T-helper 2 cell treated with Interferon-gamma antibody and Interleukin-4, amounts not matched to agents 100 ng/mL and 5 ng/mL, for 36 hours (primary cell): ENCODE measurements around the gene CCDC192. TPM values are rescaled to one million over a fixed set of nuclear protein-coding genes. Genes with fewer than 3 reads are reported as not detected.
"Not testable (repeated sequence)": the region's sequence is repeated elsewhere in the genome, so short reads cannot be mapped to it uniquely, and the experiment has no call there.

Experiments
- intact Hi-C: fragments of 100-400 bp; cut with micrococcal nuclease; formaldehyde crosslinking; loops from one replicate; pipeline ENCODE4 v1.15.1; 2023
- total RNA-seq: library from RNA; stranded (reverse); gene quantifications from 2 replicates; pipeline ENCODE4 v1.2.3, GENCODE V29; 2022

CCDC192 gene
- total RNA-seq, 1 donor from 2014 or later: not detected

DNA sequence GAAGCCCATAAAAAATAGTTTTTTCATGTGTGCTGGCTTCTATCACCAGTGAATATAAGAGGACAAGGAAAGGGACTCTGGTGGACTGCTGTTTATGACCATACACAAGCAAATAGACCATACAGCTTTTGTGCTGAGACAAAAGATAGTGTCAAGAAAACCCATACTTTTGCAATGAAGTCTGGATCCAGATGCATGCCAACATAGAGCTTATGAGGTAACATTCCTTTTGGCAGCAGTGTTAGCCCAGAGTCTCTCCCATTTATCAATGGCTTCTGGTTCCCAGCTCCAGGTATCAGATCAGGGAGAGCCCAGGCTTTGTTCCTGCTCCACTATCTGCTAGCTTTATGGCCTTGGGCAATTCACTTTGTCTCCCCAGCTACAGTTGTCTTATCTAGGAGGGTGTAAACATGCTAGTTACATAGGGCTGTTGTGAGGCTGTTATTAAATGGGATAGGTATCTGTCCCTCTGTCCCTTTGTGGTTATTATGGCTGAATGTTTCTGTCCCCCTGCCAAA, 55.6 kb downstream of the CCDC192 start:
- intact Hi-C loops: loop anchor here (10.0 kb wide), 1 partner anchor 326 kb away; the partner anchor contains the start of gene SLC12A2

DNA sequence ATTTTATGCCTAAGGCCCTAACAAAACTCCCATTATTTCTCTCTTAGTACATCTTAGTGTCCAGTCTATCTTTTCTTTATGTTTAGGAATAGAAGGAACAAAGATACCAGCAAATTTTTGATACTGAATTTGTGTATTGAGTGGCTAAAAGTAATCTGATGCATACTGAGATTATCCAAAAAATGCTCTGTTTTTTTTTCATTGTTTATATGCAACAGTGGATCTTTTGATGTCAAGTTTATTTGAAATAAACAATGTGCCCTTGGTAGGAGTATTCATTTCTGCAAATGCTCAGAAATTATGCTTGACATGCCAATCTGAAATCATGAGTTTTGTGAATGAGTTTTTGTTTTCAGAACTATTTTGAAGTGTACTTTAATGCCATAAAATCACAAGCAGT, 58.7 kb downstream of the CCDC192 start:
- intact Hi-C loops: no loop called here

DNA sequence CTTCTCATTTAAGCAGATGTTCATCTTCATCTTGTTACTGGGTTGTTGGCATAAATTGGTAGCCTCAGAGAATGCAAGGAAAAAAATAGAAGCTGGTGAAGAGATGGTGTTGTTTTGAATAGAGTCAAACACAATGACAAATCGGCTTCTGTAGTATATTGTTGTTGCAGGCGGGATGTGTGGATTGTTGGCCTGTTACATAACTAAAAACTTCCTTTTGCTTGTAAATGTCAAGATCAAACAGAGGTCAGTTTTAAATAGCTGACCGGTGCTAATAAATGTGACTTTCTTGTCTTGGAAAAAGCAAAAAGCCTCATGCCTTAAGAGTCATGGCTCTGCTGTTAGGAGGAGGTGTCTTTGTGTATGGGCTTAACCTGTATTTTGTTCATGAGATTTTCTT, 59.2 kb downstream of the CCDC192 start:
- intact Hi-C loops: no loop called here

DNA sequence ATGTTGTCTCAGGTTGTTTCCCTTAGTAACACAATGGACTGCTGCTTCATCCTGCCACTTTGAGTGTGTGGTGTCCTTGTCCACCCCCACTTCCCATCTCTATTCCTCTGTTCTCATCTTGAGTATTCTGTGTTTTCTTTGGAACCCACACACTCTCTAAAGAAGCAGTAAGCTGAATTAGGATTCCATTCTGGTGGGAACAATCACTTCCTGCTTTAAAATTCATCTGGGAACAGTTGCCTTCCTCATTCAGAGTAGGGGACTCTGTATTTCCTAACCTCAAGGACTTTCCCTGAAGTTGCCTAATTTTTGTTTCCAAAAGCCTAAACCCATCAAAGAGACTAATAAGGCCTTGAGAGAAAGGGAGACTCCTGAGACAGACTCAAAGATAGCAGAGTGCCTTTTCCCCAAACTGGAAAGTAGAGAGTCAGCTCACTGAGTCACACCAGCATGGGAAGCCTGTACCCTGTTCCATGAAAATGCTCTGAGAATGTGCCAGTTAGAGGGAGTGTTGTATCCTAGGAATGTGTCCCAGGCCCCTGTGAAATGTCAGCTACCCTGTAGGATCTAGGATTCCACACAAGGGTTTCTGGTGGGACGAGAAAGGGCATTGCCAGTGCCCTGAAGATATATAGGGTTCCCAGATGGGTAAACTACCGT, 63.6 kb downstream of the CCDC192 start:
- intact Hi-C loops: no loop called here

DNA sequence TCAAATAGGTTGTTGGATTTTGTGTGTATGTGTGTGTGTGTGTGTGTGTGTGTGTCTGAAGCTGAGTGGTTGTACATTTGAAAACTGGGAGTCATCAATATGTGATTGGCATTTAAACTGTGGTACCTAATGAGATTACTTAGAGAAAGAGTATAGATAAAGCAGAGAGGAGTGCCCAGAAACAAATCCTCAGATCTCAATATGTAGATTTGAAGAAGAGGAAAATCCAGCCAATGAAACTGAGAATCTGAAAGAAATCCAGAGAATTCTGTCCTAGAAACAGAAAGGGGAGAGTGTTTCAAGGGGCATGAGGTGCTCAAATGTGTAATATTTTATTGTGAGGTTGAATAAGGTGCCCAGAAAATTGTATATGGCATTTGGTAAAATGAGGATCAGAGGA, 66.2 kb downstream of the CCDC192 start:
- intact Hi-C loops: no loop called here

DNA sequence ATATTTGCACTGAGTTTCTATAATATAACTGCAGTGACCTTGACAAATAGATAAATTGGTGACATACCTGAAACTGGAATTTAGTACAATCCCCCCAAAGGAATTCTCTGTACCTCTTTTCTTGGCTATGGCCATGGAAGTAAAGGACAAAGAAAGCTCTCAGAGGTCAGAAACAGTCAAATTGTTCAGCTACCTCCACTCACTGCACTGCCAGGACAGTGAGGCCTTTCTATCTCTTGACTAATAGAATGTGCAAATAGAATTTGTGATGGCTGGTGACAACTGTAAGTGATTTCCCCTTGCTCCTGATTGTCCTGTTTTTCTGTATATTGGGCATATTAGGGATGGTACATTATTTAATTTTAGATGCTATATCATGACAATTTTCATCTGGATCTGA, 67.1 kb downstream of the CCDC192 start:
- intact Hi-C loops: no loop called here

DNA sequence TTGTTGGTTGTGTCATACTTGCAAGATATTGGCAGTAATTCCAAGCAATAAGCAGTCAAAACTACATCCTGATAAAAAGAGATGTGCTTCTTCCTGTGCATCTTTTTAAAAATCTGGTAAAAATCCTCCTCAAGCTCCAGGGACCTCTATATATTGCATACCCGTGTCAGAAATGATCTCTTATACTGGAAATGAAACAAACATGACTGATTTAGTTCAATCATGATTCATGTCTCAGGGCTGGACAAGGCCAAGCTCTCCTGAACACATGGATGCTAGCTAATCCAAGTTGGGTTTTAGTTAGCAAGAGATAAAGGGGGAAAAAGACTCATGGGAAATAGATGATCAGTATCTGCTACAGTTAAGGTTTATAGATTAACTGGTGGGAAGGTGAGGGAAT, 69.3 kb downstream of the CCDC192 start:
- intact Hi-C loops: no loop called here

DNA sequence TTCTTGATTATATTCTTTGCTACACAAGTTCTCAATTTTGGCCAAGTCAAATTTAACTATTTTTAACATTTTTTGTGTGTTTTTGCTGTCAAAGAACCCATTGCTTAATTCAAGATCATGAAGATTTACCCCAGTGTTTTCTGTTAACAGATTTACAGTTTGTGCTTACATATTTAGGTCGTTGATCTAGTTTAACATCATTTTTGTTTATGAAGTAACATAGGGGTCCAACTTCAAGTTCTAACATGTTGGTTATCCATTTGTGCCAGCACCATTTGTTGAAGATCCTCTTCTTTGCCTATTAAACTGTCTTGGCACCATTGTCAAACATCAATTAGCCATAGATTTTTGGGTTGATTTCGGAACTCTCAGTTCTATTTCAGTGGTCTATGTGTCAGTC, 71.0 kb downstream of the CCDC192 start:
- intact Hi-C loops: no loop called here

DNA sequence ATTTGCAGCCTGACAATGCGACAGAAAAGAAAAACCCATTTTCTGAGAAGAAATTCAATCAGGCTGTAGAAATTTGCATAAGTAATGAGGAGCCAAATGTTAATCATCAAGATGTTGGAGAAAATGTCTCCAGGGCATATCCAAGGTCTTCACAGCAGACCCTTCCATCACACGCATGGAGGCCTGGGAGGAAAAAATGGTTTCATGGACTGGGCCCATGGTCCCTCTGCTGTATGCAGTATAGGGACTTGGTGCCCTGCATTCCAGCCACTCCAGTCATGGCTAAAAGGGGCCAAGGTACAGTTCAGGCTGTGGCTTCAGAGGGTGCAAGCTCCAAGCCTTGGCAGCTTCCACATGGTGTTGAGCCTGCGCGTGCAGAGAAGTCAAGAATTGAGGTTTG, 73.3 kb downstream of the CCDC192 start:
- intact Hi-C loops: no loop called here

DNA sequence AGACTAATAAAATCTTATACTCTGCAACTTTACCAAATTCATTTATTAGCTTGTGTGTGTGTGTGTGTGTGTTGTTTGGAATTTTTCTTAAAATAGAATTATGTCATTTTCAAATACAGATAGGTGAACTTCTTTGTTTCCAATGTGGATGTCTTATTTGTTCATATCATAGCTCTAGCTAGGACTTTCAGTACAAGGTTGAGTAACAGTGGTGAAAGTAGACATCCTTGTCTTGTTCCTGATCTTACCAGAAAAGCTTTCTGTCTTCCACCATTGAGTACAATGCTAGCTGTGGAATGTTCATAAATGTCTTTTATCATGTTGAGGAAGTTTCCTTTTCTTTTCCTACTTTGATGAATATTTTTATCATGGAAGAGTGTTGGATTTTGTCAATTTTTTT, 74.8 kb downstream of the CCDC192 start:
- intact Hi-C loops: no loop called here

DNA sequence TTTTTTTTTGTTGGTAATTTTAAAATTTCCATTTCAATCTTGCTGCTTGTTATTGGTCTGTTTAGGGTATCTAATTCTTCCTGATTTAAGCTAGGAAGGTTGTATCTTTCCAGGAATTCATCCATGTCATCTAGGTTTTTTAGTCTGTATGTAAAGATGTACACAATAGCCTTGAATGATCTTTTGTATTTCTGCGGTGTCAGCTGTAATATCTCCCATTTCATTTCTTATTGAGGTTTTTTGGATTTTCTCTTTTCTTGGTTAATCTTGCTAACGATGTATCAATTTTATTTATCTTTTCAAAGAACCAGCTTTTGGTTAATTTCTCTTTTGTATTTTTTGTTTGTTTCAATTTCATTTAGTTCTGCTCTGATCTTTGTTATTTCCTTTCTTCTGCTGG, 79.3 kb downstream of the CCDC192 start:
- intact Hi-C loops: not testable (repeated sequence)

DNA sequence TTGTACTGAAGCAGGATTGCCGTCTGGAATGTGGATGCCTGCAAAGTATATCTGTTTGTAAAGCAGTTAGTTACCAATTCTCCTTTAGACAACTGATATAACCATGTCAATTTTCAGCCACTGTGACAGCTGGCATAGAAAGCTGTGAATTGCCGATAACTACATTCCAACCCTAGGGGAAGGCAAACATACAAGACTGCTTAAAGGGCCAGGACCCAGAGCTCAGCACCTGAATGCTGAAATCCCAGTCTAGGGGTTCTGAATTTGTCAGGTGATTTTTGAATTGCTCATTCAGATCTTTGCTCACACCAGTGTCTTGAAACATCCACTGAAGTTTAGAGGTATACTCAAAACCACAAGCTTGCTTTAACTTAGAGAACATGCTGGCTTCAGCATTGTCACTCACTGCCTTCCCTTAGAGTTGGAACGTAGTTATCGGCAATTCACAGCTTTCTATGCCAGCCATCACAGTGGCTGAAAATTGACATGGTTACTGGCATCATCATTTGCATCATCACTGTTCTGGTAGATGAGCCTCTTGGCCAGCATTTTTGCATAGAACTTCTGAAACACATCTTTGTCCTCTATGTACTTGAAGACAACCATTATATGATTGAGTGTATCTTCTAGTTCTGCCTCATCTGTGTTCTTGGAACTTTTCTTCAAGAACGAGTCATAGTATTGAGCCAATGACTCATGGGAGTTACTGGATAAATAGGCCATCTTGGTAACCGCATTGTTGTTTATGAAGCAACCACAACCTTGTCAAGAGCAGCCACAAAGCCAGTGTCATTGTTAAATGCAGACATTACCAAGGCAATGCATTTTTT, 82.1 kb downstream of the CCDC192 start:
- intact Hi-C loops: loop anchor here (1.0 kb wide), 1 partner anchor 298 kb away; the partner anchor contains the start of gene SLC12A2

DNA sequence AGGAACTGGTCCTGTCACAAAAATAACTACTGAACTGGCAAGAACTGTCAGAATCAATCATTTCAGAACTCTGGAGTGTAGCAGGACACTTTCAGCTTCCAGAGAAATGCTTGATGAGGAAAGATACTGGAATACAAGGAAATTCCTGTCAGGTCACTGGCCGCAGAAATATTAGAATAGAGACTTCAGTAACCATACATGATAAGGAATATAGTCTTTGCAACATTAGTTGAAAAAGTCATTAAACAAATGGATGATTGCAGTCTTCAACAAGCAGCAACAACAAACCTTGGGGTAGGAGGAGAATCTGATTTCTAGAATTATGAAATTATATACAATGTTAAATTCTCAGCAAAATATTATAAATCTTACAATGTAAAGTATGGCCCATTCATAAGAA, 88.2 kb downstream of the CCDC192 start:
- intact Hi-C loops: no loop called here

DNA sequence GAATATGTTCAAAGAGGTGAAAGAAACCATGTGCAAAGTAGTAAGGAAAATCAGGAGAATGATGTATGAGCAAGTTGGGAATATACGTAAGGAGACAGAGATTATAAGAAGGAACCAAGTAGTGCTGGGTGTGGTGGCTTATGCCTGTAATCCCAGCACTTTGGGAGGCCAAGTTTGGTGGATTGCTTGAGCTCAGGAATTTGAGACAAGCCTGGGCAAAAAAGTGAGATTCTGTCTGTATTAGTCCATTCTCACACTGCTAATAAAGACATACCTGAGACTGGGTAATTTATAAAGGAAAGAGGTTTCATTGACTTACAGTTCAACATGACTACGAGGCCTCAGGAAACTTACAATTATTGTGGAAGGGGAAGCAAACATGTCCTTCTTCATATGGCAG, 88.7 kb downstream of the CCDC192 start:
- intact Hi-C loops: not testable (repeated sequence)

DNA sequence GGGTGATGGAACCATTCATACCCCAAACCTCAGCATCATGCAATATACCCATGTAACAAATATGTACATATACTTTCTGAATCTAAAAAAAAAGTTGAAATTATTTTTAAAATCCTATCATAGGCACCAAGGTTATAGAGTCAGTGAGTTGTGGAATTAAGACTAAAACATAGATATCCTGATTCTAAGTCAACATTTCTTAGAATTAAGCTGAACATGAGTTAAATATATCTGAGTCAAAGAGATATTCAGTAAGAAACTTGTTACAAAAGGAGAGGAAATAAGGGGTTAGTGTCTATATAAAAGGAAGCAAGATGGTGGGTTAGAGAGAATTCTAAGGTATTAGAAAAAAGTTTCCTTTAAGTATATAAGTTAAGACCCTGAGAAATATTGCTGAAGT, 89.9 kb downstream of the CCDC192 start:
- intact Hi-C loops: no loop called here

DNA sequence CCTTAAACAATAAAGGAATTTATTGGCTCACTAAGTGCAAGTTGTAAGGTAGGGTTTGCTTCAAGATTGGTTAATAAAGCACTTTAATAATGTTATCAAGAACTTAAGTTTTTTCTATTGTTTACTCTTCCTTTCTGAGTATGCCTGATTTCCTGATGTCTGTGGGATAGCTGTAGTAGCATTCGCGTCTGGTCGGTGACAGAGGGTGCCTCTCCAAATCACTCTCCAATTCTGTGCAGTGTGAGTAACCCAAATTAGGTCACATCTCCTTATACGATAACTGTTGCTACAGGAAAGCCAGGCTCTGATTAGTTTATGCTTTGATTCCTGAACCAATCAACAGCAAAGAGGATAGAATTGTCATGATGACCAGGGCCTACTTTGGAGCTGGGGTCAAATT, 90.7 kb downstream of the CCDC192 start:
- intact Hi-C loops: no loop called here

DNA sequence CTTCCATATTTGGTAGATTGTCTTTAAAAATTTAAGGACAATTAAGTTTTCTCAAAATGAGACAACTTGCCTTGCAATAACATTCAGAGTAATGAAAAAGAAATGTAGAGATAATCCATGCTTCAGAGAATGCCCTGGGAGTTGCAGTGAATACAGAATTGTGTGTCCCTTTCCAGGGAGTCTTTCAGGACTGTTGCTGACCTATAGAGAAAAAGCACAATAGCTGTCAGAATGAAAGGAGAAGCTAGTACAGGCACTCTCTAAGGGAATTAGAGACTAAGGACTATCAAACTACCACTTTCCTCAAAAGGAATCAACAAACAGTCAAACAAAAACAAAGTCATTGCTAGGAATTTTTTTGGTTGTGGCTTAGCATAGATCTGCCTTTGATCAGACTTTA, 93.0 kb downstream of the CCDC192 start:
- intact Hi-C loops: no loop called here

DNA sequence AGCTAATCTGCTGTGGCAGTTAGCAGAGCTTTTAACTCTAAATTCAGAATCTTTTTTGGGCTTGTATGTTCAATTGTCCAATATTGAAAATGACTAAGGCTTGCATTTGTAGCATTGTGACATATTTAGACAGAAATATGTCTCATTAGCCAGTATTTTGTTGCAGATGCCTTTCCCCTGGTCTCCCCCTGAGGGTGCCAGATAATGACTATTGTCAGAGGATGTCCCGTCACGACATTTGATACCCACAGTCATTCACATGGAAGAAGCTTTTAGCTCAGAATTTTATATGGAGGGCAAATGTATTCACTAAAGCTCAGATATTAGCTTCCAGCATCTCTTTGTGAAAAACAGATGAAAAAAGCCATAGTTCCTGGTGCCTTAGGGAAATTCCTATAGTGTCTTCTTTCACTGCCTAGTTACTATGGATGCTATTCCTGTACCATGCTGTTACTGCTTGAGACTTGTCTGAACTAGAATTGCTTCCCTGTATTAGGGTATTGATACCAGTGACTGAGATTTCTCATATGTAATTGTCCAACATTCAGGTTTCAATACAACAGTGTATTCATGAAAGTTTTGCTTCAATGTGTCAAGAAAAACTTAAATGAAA, 96.2 kb downstream of the CCDC192 start:
- intact Hi-C loops: no loop called here

DNA sequence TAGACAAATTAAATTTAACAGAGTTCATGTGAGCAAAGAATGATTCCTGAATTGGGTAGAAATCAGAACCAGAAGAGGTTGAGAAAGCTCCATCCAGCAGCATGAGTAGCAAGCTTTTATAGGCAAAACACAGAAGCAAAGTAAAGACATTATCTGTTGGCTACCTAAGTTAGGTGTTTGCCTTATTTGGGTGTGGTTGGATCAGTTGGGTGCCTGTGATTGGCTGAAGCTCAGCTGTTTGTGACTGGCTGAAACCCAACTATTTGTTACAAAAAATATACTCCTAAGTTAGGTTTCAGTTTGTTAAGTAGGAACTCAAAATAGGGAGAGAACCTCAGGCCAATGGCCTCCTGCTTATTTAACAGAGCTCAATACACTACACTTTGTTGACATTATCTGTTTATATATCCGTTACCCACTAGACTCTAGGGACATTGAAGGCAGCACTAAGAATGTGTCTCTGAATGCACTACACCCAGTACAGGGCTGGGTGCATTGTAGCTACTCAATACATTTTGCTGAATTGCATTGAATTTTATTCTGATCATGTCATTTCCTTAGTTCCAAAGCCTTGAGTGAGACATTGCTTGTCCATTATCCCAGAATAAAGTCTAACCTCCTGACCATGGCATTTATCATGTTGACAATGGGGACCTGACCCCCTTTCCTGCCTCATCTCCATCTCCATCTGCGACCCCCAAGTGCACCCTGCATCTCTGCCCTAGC, 98.7 kb downstream of the CCDC192 start:
- intact Hi-C loops: no loop called here

DNA sequence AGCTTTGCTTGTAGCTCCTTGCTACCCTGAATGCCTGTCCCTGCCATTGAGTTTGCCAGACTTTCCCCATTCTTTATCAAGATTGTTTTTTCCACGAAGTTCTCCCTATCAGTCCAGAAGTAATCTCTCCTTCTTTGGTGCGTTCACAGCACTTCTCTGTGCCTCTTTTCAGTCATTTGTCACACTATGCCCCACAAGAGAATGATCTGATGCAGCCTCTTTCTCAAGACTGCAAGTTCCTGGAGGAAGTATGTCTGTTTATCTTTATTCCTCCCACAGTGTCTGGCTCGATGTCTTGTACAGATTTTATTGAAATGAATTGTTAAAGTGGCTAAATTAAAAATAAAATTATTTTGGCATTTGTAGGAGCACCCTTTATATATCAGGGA, 99.3 kb downstream of the CCDC192 start:
- intact Hi-C loops: no loop called here

DNA sequence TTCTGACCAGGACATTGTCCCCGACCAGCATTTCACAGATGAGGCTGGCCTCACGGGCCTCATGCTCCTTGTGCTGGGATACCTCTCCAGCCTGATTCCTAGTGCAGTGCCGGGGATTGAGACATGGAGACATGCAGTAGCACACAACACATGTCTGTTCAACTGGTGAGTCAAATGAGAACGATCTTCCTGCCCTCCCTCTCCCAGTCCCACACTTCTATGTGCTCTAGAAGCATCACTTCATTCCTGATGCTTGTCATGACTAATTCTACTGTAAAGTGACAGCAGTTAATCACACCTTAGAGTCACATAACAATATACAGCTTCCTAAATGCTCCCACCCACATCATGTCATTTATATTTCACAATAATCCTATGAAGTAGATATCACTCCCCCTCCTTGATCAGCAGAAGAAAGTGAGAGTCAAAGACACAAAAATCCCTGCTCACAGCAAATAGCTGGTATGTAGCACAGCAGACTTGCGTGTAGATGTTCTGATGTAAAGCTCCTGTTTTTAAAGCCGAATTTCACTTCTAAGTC, 101.8 kb downstream of the CCDC192 start:
- intact Hi-C loops: no loop called here
